ENCODE data around the gene TJAP1. TPM values are rescaled to one million over a fixed set of nuclear protein-coding genes. Genes with fewer than 3 reads are reported as not detected.

TJAP1 gene
- total RNA-seq, 1 donor from 2014 or later = 45.3 TPM

DNA sequence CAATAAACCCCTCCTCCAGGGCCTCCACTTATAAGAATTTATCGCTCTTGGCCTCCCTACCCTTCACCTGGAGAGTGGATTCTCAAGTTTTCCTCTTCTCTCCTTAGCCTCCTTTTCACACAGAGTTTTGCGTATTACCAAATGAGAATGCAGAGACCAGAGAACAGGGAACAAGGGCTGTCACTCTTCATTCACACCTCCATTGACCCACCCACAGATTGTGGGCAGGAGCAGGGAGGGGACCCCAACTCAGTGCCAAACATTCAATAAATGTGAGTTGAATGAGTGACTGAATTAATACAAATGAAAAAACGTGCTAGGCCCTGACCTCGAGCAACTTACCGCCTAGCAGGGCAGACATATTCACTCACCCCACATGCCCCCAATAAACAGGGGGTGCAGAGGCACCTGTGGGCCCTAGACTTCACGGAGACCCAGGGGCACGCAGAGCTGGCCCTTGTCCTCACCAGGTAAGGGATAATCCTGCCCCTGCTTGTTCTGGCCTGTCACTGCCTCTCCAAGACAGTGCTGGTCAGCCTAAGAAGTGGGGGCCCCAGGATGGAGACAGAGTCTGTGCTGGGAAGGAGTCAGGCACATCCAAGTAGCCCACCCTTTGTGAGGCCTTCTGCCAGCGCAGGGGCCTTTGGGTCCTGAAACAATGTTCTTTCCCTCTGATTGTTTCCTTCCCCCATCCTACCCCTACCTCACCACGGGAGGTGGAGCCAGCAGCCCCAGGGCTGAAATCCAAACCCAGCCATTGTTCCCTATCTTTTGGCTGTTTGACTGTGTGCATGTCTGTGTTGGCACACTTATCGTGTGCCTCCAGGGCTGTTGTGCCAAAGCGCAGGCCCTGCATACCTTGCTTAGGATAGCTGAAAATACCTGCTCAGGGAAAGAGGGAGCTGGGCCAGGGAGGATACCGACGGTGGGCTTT lies 8.4 kb upstream of the TJAP1 start:
- POLR2A ChIA-PET = interaction anchor here (0.5 kb wide), 1 partner anchor 644 kb away, joined by 4 read pairs; no protein-coding TSS in a partner anchor
- ATAC-seq (ENCODE audit: low read depth) = no peak
- no peak for DNase-seq
- H3K9me3 Mint-ChIP-seq = no peaks in the 10 kb centered on the region
- no peaks in the 10 kb centered on the region for H3K36me3 Mint-ChIP-seq (ENCODE audit: low read depth)
- H3K27ac Mint-ChIP-seq = no peak overlapping the region
- intact Hi-C loops (cut with micrococcal nuclease) = no loop called here
- no peak overlapping the region for H3K4me3 Mint-ChIP-seq
- TF ChIP-seq, protein P1, sequence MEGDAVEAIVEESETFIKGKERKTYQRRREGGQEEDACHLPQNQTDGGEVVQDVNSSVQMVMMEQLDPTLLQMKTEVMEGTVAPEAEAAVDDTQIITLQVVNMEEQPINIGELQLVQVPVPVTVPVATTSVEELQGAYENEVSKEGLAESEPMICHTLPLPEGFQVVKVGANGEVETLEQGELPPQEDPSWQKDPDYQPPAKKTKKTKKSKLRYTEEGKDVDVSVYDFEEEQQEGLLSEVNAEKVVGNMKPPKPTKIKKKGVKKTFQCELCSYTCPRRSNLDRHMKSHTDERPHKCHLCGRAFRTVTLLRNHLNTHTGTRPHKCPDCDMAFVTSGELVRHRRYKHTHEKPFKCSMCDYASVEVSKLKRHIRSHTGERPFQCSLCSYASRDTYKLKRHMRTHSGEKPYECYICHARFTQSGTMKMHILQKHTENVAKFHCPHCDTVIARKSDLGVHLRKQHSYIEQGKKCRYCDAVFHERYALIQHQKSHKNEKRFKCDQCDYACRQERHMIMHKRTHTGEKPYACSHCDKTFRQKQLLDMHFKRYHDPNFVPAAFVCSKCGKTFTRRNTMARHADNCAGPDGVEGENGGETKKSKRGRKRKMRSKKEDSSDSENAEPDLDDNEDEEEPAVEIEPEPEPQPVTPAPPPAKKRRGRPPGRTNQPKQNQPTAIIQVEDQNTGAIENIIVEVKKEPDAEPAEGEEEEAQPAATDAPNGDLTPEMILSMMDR (IDR thresholded peaks at IDR 0.05) = no peak
- peaks cover 33% of the 10 kb centered on the region for H3K27me3 Mint-ChIP-seq
- CTCF ChIA-PET = interaction anchor here (0.9 kb wide), 1 partner anchor 38 kb away, joined by 4 read pairs; no protein-coding TSS in a partner anchor
- H3K4me1 Mint-ChIP-seq = no peaks in the 10 kb centered on the region

DNA sequence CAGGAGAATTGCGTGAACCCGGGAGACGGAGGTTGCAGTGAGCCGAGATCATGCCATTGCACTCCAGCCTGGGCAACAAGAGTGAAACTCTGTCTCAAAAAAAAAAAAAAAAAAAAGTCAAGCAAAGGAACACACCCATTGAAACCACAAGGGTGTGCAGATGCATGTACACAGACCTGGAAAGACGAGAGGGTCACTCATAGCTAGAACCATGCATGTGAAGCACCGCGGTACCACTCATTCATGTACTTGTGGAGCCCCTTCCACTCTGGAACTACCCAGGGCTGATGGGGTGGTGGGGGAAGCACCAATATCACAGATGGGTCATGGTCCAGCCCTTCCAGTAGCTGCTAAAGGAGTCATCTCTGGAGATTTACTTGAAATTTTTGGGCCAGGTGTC lies 7.4 kb upstream of the TJAP1 start:
- ChIA-PET POLR2A (no interaction called here), CTCF (interaction anchor here (0.9 kb wide), 1 partner anchor 37 kb away, joined by 4 read pairs; no protein-coding TSS in a partner anchor)
- peaks cover 33% of the 10 kb centered on the region for H3K27me3 Mint-ChIP-seq
- ATAC-seq (ENCODE audit: low read depth) (no peak), DNase-seq (no peak)
- intact Hi-C loops (cut with micrococcal nuclease) = no loop called here
- H3K36me3 Mint-ChIP-seq (ENCODE audit: low read depth) = no peaks in the 10 kb centered on the region
- H3K9me3 Mint-ChIP-seq = no peaks in the 10 kb centered on the region
- H3K4me3 Mint-ChIP-seq = no peak overlapping the region
- TF ChIP-seq, protein P1 (IDR thresholded peaks at IDR 0.05) = no peak
- no peak overlapping the region for H3K27ac Mint-ChIP-seq
- no peaks in the 10 kb centered on the region for H3K4me1 Mint-ChIP-seq

DNA sequence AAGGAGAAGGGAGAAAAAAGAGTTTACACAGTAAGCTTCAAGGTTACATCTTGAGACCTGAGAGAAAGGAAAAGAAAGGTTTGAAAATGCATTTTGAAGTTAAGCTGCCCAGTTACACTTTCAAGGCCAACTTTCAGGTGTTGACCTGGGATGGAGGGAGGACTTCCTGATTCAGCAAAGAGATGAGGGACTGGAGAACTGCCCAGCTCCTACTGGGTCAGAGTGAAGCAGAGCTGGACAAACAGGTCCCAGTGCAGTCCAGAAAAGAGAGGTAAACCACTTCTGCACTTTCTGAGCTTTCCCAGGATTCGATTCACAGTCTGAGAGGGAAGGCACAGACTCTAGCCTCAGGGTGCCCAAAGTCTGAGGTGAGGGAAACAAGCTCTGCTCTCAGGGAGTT lies 6.0 kb upstream of the TJAP1 start:
- TF ChIP-seq, protein P1 (IDR thresholded peaks at IDR 0.05) = no peak
- ATAC-seq (ENCODE audit: low read depth) (no peak), DNase-seq (no peak)
- CTCF ChIA-PET = interaction anchor here (1.1 kb wide), 1 partner anchor 36 kb away, joined by 3 read pairs; no protein-coding TSS in a partner anchor
- peaks cover 25% of the 10 kb centered on the region for H3K27me3 Mint-ChIP-seq
- POLR2A ChIA-PET = interaction anchor here (0.7 kb wide), 1 partner anchor 50 kb away, joined by 4 read pairs; no protein-coding TSS in a partner anchor
- no peak overlapping the region for H3K4me3 Mint-ChIP-seq
- no peaks in the 10 kb centered on the region for H3K9me3 Mint-ChIP-seq
- H3K36me3 Mint-ChIP-seq (ENCODE audit: low read depth) = no peaks in the 10 kb centered on the region
- intact Hi-C loops (cut with micrococcal nuclease) = no loop called here
- no peak overlapping the region for H3K27ac Mint-ChIP-seq
- H3K4me1 Mint-ChIP-seq = no peaks in the 10 kb centered on the region

DNA sequence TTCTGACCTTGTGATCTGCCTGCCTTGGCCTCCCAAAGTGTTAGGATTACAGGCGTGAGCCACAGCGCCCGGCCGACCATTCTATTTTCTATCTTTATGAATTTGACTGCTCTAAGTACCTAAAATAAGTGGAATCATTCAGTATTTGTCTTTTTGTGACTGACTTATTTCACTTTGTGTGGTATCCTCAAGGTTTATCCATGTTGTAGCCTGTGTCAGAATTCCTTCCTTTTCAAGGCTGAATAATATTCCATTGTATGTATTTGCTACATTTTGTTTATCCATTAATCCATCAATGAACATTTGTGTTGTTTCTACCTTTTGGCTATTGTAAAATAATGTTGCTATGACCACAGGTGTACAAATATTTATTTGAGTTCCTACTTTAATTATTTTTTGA lies 4.9 kb upstream of the TJAP1 start:
- intact Hi-C loops (cut with micrococcal nuclease) = no loop called here
- CTCF ChIA-PET = no interaction called here
- Mint-ChIP-seq H3K27ac (no peak overlapping the region), H3K4me1 (peaks cover 11% of the 10 kb centered on the region), H3K9me3 (no peaks in the 10 kb centered on the region), H3K27me3 (peaks cover 17% of the 10 kb centered on the region), H3K4me3 (no peak overlapping the region), H3K36me3 (ENCODE audit: low read depth) (peaks cover 4% of the 10 kb centered on the region)
- POLR2A ChIA-PET = no interaction called here
- no peak for ATAC-seq (ENCODE audit: low read depth)
- TF ChIP-seq, protein P1 (IDR thresholded peaks at IDR 0.05) = no peak
- DNase-seq = no peak

DNA sequence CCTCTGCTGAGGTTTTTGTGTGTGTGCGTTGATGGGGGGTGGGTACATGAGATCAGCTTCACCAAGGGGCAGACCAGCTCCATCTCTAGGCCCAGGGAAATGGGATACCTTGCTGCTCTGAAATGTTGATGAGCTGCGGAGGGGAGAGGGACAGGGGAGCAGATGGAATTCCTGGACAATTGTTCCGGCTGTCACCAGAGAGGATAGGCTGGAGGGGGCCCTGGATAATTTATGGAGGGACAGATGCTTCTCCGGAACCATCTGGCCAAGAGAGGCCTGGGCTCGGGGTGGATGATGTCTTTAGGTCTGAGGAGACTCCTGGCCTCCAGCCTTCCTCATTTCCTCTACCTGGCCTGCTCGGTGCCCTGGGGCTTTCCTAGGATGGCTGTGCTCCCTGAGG lies 1.9 kb upstream of the TJAP1 start:
- POLR2A ChIA-PET = no interaction called here
- CTCF ChIA-PET = no interaction called here
- ATAC-seq (ENCODE audit: low read depth) (no peak), DNase-seq (no peak)
- Mint-ChIP-seq H3K27ac (no peak overlapping the region), H3K4me1 (peaks cover 34% of the 10 kb centered on the region), H3K9me3 (no peaks in the 10 kb centered on the region), H3K36me3 (ENCODE audit: low read depth) (peaks cover 7% of the 10 kb centered on the region), H3K27me3 (peaks cover 5% of the 10 kb centered on the region), H3K4me3 (no peak overlapping the region)
- intact Hi-C loops (cut with micrococcal nuclease) = no loop called here
- TF ChIP-seq, protein P1 (IDR thresholded peaks at IDR 0.05) = no peak

Measured in activated B cell treated with CpG ODN at 0.5 μM for 24 hours (primary cell).